Neuronal stem cell (in vitro differentiated cells): ENCODE data around the gene ARFGAP3.
A peak's percentile ranks its signal among the peaks of the same experiment; 100 is the strongest.

Experiments
- DNase-seq: peaks from one replicate; pipeline ENCODE4 v3.0.0-alpha.2; 2013; ENCODE audit warnings: low spot score
- H2AFZ ChIP-seq: one replicate; pipeline ENCODE4 v1.6.1; 2013; ENCODE audit warnings: mild to moderate bottlenecking, low read length, inconsistent platforms
- H2AK5ac ChIP-seq: 2 replicates; pipeline ENCODE4 v1.6.1; 2013; ENCODE audit warnings: low read depth, mild to moderate bottlenecking, inconsistent platforms, low read length, moderate library complexity, mixed read lengths
- H2BK120ac ChIP-seq: 2 replicates; pipeline ENCODE4 v1.6.1; 2013; ENCODE audit warnings: low read depth, mild to moderate bottlenecking, inconsistent platforms, low read length, moderate library complexity, mixed read lengths
- H2BK12ac ChIP-seq: one replicate; pipeline ENCODE4 v1.6.1; 2013; ENCODE audit warnings: low read length, inconsistent platforms
- H2BK15ac ChIP-seq: 2 replicates; pipeline ENCODE4 v1.6.1; 2013; ENCODE audit warnings: mild to moderate bottlenecking, low read length, inconsistent platforms, mixed read lengths
- H2BK5ac ChIP-seq: one replicate; pipeline ENCODE4 v1.6.1; 2013; ENCODE audit warnings: inconsistent platforms, mild to moderate bottlenecking, low read length, moderate library complexity
- H3K14ac ChIP-seq: one replicate; pipeline ENCODE4 v1.6.1; 2013; ENCODE audit warnings: low read length, inconsistent platforms
- H3K18ac ChIP-seq: 2 replicates; pipeline ENCODE4 v1.6.1; 2013; ENCODE audit warnings: low read length, inconsistent platforms
- H3K23ac ChIP-seq: 2 replicates; pipeline ENCODE4 v1.6.1; 2013; ENCODE audit warnings: low read depth, mild to moderate bottlenecking, mixed read lengths, low read length, inconsistent platforms; ENCODE audit not compliant: poor library complexity
- H3K27ac ChIP-seq: replicated peaks from 3 replicates; pipeline ENCODE4 v1.5.1; 2013; ENCODE audit warnings: low read length, inconsistent platforms
- H3K27me3 ChIP-seq, 3 experiments: 2 replicates each; pipeline ENCODE4 v1.6.1; 2013; ENCODE audit warnings: low read length in 3 of 3, mild to moderate bottlenecking in 2 of 3, inconsistent platforms in 1 of 3, low read depth in 1 of 3, mixed read lengths in 1 of 3, moderate library complexity in 1 of 3; ENCODE audit not compliant: control insufficient read depth in 3 of 3, insufficient read depth in 3 of 3
- H3K36me3 ChIP-seq, 2 donors: replicated peaks in 1 of 2; 2 replicates each; pipeline ENCODE4 v1.6.1; 2013; ENCODE audit warnings: low read length in 2 of 2; ENCODE audit not compliant: control insufficient read depth in 2 of 2, insufficient read depth in 2 of 2
- H3K4ac ChIP-seq: 2 replicates; pipeline ENCODE4 v1.6.1; 2013; ENCODE audit warnings: inconsistent platforms, mild to moderate bottlenecking, low read length, moderate library complexity
- H3K4me1 ChIP-seq, 2 donors: 1 replicate in 1 of 2; 2 replicates in 1 of 2; pipeline ENCODE4 v1.6.1; 2013; ENCODE audit warnings: low read length in 2 of 2, low read depth in 1 of 2; ENCODE audit not compliant: control insufficient read depth in 2 of 2, insufficient read depth in 1 of 2
- H3K4me2 ChIP-seq: one replicate; pipeline ENCODE4 v1.6.1; 2013; ENCODE audit warnings: mild to moderate bottlenecking, low read length, inconsistent platforms; ENCODE audit not compliant: insufficient read depth, poor library complexity, severe bottlenecking
- H3K4me3 ChIP-seq, 2 donors: 2 replicates each; pipeline ENCODE4 v1.5.1; 2013; ENCODE audit warnings: low read length in 2 of 2, mild to moderate bottlenecking in 2 of 2, inconsistent platforms in 1 of 2, moderate library complexity in 1 of 2
- H3K79me1 ChIP-seq: one replicate; pipeline ENCODE4 v1.6.1; 2013; ENCODE audit warnings: low read depth, mild to moderate bottlenecking, inconsistent platforms, low read length, moderate library complexity
- H3K9ac ChIP-seq: one replicate; pipeline ENCODE4 v1.6.1; 2013; ENCODE audit warnings: mild to moderate bottlenecking, low read depth, low read length, inconsistent platforms; ENCODE audit not compliant: poor library complexity
- H3K9me3 ChIP-seq, 2 donors: replicated peaks in 1 of 2; 2 replicates each; pipeline versions ENCODE3 to v1.6.1; 2013; ENCODE audit warnings: low read length in 2 of 2, mild to moderate bottlenecking in 2 of 2, inconsistent platforms in 1 of 2, low read depth in 1 of 2, mixed read lengths in 1 of 2, moderate library complexity in 1 of 2; ENCODE audit not compliant: control insufficient read depth in 2 of 2, insufficient read depth in 1 of 2
- H4K8ac ChIP-seq: one replicate; pipeline ENCODE4 v1.6.1; 2013; ENCODE audit warnings: low read depth, mild to moderate bottlenecking, inconsistent platforms, low read length, moderate library complexity
- H4K91ac ChIP-seq: one replicate; pipeline ENCODE4 v1.6.1; 2013; ENCODE audit warnings: low read length, low read depth, mild to moderate bottlenecking, inconsistent platforms; ENCODE audit not compliant: poor library complexity
- WGBS, 2 donors: extraction: QIAGEN DNeasy Blood & Tissue Kit; methylation state at CpG; one replicate each; pipeline ENCODE4 v1.1.7; 2013; ENCODE audit warnings: missing lambda C conversion rate in 2 of 2, mixed read lengths in 1 of 2; ENCODE audit not compliant: insufficient read length in 2 of 2, insufficient replicate concordance in 1 of 2; ENCODE audit errors: extremely low coverage in 2 of 2; 5-methylcytosine and 5-hydroxymethylcytosine counted together

ARFGAP3 gene

GRCh38 chr22:42887523-42888507 is 30.7 kb upstream of the ARFGAP3 start:
- no peak for DNase-seq
- no peak overlapping the region for H2BK12ac ChIP-seq

GRCh38 chr22:42887120-42887519 is 30.0 kb upstream of the ARFGAP3 start:
- Histone ChIP-seq H3K4ac (no peak overlapping the region), H3K9ac (no peak overlapping the region), H2BK15ac (no peak overlapping the region), H3K9me3 (no peaks in the 10 kb centered on the region), H2BK12ac (no peak overlapping the region), H3K14ac (no peak overlapping the region), H3K23ac (no peak overlapping the region), H3K4me1 (peaks cover 0 to 2% of the 10 kb centered on the region in 2 donors), H2AK5ac (no peak overlapping the region), H3K79me1 (peaks cover 2% of the 10 kb centered on the region), H2AFZ (no peak overlapping the region), H3K4me2 (no peak overlapping the region), H2BK5ac (no peak overlapping the region), H2BK120ac (no peak overlapping the region), H3K18ac (no peak overlapping the region), H4K91ac (no peak overlapping the region), H3K27me3 (no peaks in the 10 kb centered on the region), H3K4me3 (no peak overlapping the region), H4K8ac (no peak overlapping the region), H3K36me3 (peaks cover 43 to 96% of the 10 kb centered on the region in 2 donors), H3K27ac (no peak overlapping the region)
- WGBS, 2 donors: no CpG with 5 or more reads among the region's 7 CpGs
- no peak for DNase-seq

More at GRCh38 chr22:42887523-42888507, 30.7 kb upstream of the ARFGAP3 start:
- Histone ChIP-seq H3K23ac (no peak overlapping the region), H2BK120ac (no peak overlapping the region), H2AFZ (no peak overlapping the region), H3K4me3 (no peak overlapping the region), H3K14ac (no peak overlapping the region), H3K18ac (no peak overlapping the region), H4K91ac (no peak overlapping the region), H2BK5ac (no peak overlapping the region), H4K8ac (no peak overlapping the region), H2AK5ac (no peak overlapping the region), H3K4ac (no peak overlapping the region), H3K27ac (no peak overlapping the region), H3K36me3 (peaks cover 43 to 96% of the 10 kb centered on the region in 2 donors), H3K4me2 (no peak overlapping the region), H3K4me1 (peaks cover 0 to 4% of the 10 kb centered on the region in 2 donors), H3K9ac (no peak overlapping the region), H3K79me1 (peaks cover 2% of the 10 kb centered on the region), H2BK15ac (no peak overlapping the region), H3K27me3 (no peaks in the 10 kb centered on the region), H3K9me3 (no peaks in the 10 kb centered on the region)
- no CpG with 5 or more reads among the region's 14 CpGs for WGBS, 2 donors

- no peak for DNase-seq
- no peaks in the 10 kb centered on the region for H3K27me3 ChIP-seq
- peaks cover 0 to 2% of the 10 kb centered on the region in 2 donors for H3K4me1 ChIP-seq
- no peak overlapping the region for H2BK15ac ChIP-seq
- no peak overlapping the region for H3K27ac ChIP-seq
- no peaks in the 10 kb centered on the region for H3K9me3 ChIP-seq
- no peak overlapping the region for H3K4me2 ChIP-seq
- H3K14ac ChIP-seq: no peak overlapping the region
- H4K8ac ChIP-seq: no peak overlapping the region
- no peak overlapping the region for H2BK120ac ChIP-seq
- H3K36me3 ChIP-seq: peaks cover 41 to 97% of the 10 kb centered on the region in 2 donors
- H2AFZ ChIP-seq: no peak overlapping the region
- no peak overlapping the region for H2BK5ac ChIP-seq
- H3K18ac ChIP-seq: no peak overlapping the region
- no peak overlapping the region for H2AK5ac ChIP-seq
- WGBS, 2 donors: no CpG with 5 or more reads among the region's 9 CpGs
- H4K91ac ChIP-seq: no peak overlapping the region
- H3K4me3 ChIP-seq: no peak overlapping the region
- no peak overlapping the region for H3K4ac ChIP-seq
- H3K23ac ChIP-seq: no peak overlapping the region
- H3K9ac ChIP-seq: no peak overlapping the region
- H3K79me1 ChIP-seq: peaks cover 2% of the 10 kb centered on the region
- no peak overlapping the region for H2BK12ac ChIP-seq
Observed at GRCh38 chr22:42885446-42885845, 28.4 kb upstream of the ARFGAP3 start.

- H3K36me3 ChIP-seq: peaks cover 44 to 99% of the 10 kb centered on the region in 2 donors
- no peak overlapping the region for H4K91ac ChIP-seq
- H2BK5ac ChIP-seq: no peak overlapping the region
- H3K9me3 ChIP-seq: no peaks in the 10 kb centered on the region
- no peak overlapping the region for H3K18ac ChIP-seq
- no peak overlapping the region for H4K8ac ChIP-seq
- no peak overlapping the region for H3K4me2 ChIP-seq
- no peak overlapping the region for H2BK120ac ChIP-seq
- peaks cover 0 to 2% of the 10 kb centered on the region in 2 donors for H3K4me1 ChIP-seq
- no peak overlapping the region for H2AFZ ChIP-seq
- no peak for DNase-seq
- no peak overlapping the region for H2BK12ac ChIP-seq
- H3K14ac ChIP-seq: no peak overlapping the region
- H3K27me3 ChIP-seq: no peaks in the 10 kb centered on the region
- H3K27ac ChIP-seq: no peak overlapping the region
- no peak overlapping the region for H2AK5ac ChIP-seq
- H3K4me3 ChIP-seq: peak overlapping the region in 1 of 2 donors; percentile 13
- H3K79me1 ChIP-seq: peaks cover 2% of the 10 kb centered on the region
- H3K9ac ChIP-seq: no peak overlapping the region
- no peak overlapping the region for H3K4ac ChIP-seq
- H3K23ac ChIP-seq: no peak overlapping the region
- no CpG with 5 or more reads among the region's 7 CpGs for WGBS, 2 donors
- no peak overlapping the region for H2BK15ac ChIP-seq
Observed at GRCh38 chr22:42884616-42885375, 27.7 kb upstream of the ARFGAP3 start.
